GM23338 (cell line): ENCODE results near the gene LCN6. TPM values are rescaled to one million over a fixed set of nuclear protein-coding genes. Genes with fewer than 3 reads are reported as not detected.

ENCODE experiments used
- ATAC-seq: fragments of 200-7000 bp; cut with Tn5 transposase; 3 replicates; pipeline ENCODE4 v1.9.1; 2020
- DNase-seq: peaks from one replicate; pipeline ENCODE4 v3.0.0-alpha.2; 2015; ENCODE audit warnings: low spot score
- H2AFZ ChIP-seq: fragments of 200-600 bp; sonication (generic); 2 replicates; pipeline ENCODE4 v1.8.0; 2016; ENCODE audit warnings: antibody characterized with exemption, mild to moderate bottlenecking, moderate library complexity
- H3F3A ChIP-seq: fragments of 200-600 bp; sonication (generic); replicated peaks from 2 replicates; pipeline ENCODE4 v1.8.0; 2017; ENCODE audit warnings: antibody characterized with exemption, mixed run types, low read depth
- H3K27ac ChIP-seq: fragments of 200-600 bp; sonication (generic); 2 replicates; pipeline ENCODE4 v1.6.1; 2016; ENCODE audit warnings: low read depth
- H3K27me3 ChIP-seq: fragments of 200-600 bp; sonication (generic); 2 replicates; pipeline ENCODE4 v1.8.0; 2016; ENCODE audit warnings: mild to moderate bottlenecking, mixed run types, moderate library complexity; ENCODE audit not compliant: insufficient read depth
- H3K36me3 ChIP-seq: fragments of 200-600 bp; sonication (generic); 2 replicates; pipeline ENCODE4 v1.8.0; 2016; ENCODE audit warnings: mild to moderate bottlenecking; ENCODE audit not compliant: insufficient read depth
- H3K4me1 ChIP-seq: fragments of 200-600 bp; sonication (generic); 2 replicates; pipeline ENCODE4 v1.8.0; 2016; ENCODE audit warnings: mild to moderate bottlenecking, moderate library complexity; ENCODE audit not compliant: insufficient read depth
- H3K4me2 ChIP-seq: fragments of 200-600 bp; sonication (generic); 2 replicates; pipeline ENCODE4 v1.7.1; 2017; ENCODE audit warnings: mixed run types
- H3K4me3 ChIP-seq: fragments of 200-600 bp; sonication (generic); 2 replicates; pipeline ENCODE4 v1.6.1; 2016; ENCODE audit warnings: mixed run types
- H3K79me2 ChIP-seq: fragments of 200-600 bp; sonication (generic); replicated peaks from 2 replicates; pipeline ENCODE4 v1.8.0; 2017; ENCODE audit warnings: mild to moderate bottlenecking; ENCODE audit not compliant: insufficient read depth
- H3K9me2 ChIP-seq: fragments of 200-600 bp; sonication (generic); 2 replicates; pipeline ENCODE4 v1.8.0; 2017; ENCODE audit not compliant: insufficient read depth
- H4K20me1 ChIP-seq: fragments of 200-600 bp; sonication (generic); replicated peaks from 2 replicates; pipeline ENCODE4 v1.8.0; 2017; ENCODE audit warnings: mild to moderate bottlenecking; ENCODE audit not compliant: insufficient read depth
- H3K27ac Mint-ChIP-seq: 2 replicates; pipeline ENCODE4 v1.8.0; 2020; ENCODE audit warnings: inconsistent platforms, mild to moderate bottlenecking, moderate library complexity, mixed read lengths
- H3K27me3 Mint-ChIP-seq: 3 replicates; pipeline ENCODE4 v1.8.0; 2022; ENCODE audit warnings: low read depth, mild to moderate bottlenecking, moderate library complexity, mixed read lengths, inconsistent platforms; ENCODE audit not compliant: insufficient read depth, poor library complexity
- H3K36me3 Mint-ChIP-seq: 3 replicates; pipeline ENCODE4 v1.8.0; 2021; ENCODE audit warnings: low read depth, mild to moderate bottlenecking, inconsistent platforms, moderate library complexity, mixed read lengths
- H3K4me1 Mint-ChIP-seq: 3 replicates; pipeline ENCODE4 v1.8.0; 2020; ENCODE audit warnings: mild to moderate bottlenecking, inconsistent platforms, mixed read lengths
- H3K4me3 Mint-ChIP-seq: 3 replicates; pipeline ENCODE4 v1.8.0; 2021; ENCODE audit warnings: moderate library complexity, mild to moderate bottlenecking, inconsistent platforms, mixed read lengths
- H3K9me3 Mint-ChIP-seq: 3 replicates; pipeline ENCODE4 v1.8.0; 2020; ENCODE audit warnings: moderate library complexity, mild to moderate bottlenecking, inconsistent platforms, mixed read lengths
- CTCF ChIP-seq, 2 experiments: fragments of 200-600 bp in 1 of 2; sonication (generic) in 1 of 2; conservative IDR thresholded peaks; 2 replicates each; pipeline versions ENCODE4 v1.5.1 to v1.6.1; 2016 to 2017; ENCODE audit warnings: antibody characterized with exemption in 2 of 2, low read depth in 2 of 2, mild to moderate bottlenecking in 2 of 2, moderate library complexity in 1 of 2
- ETS1 ChIP-seq: IDR thresholded peaks from 2 replicates; pipeline ENCODE4 v1.6.1; 2016; ENCODE audit warnings: antibody characterized with exemption
- EZH2 ChIP-seq: fragments of 200-600 bp; sonication (generic); IDR thresholded peaks from one replicate; pipeline ENCODE4 v1.8.0; 2017; ENCODE audit warnings: antibody characterized with exemption, mild to moderate bottlenecking, low read depth; ENCODE audit not compliant: unreplicated experiment
- EZH2phosphoT487 ChIP-seq: fragments of 200-600 bp; sonication (generic); IDR thresholded peaks from one replicate; pipeline ENCODE4 v1.8.1; 2018; ENCODE audit warnings: antibody characterized with exemption; ENCODE audit not compliant: unreplicated experiment
- JUNB ChIP-seq: IDR thresholded peaks from one replicate; pipeline ENCODE4 v1.6.1; 2016; ENCODE audit warnings: antibody characterized with exemption; ENCODE audit not compliant: unreplicated experiment
- NANOG ChIP-seq: IDR thresholded peaks from 2 replicates; pipeline ENCODE4 v1.6.1; 2016; ENCODE audit warnings: antibody characterized with exemption, borderline replicate concordance
- POLR2AphosphoS5 ChIP-seq: IDR thresholded peaks from 2 replicates; pipeline ENCODE4 v1.6.1; 2016; ENCODE audit warnings: antibody characterized with exemption, low read depth
- STAT1 ChIP-seq: IDR thresholded peaks from one replicate; pipeline ENCODE4 v1.6.1; 2016; ENCODE audit warnings: antibody characterized with exemption; ENCODE audit not compliant: unreplicated experiment
- ZNF114 ChIP-seq: fragments of 250-450 bp; sonication (Bioruptor Pico); IDR thresholded peaks from 2 replicates; pipeline ENCODE4 v1.5.0; 2020; ENCODE audit warnings: mild to moderate bottlenecking, moderate library complexity
- polyA plus RNA-seq: library from polyadenylated mRNA; unstranded; fragments of >200 nt; fragmentation: Nextera tagmentation; extraction: Ambion mirVana; gene quantifications from 2 replicates; pipeline ENCODE4 v1.2.1, GENCODE V29; 2016
- total RNA-seq: library from RNA; depleted of rRNA; stranded (reverse); fragments of >200 nt; shearing (Covaris generic); gene quantifications from 2 replicates; pipeline ENCODE4 v1.2.3, GENCODE V29; 2014

The LCN6 gene
- total and polyA plus RNA-seq, 2 experiments from 2014 or later = not detected

- peaks cover 5% of the 10 kb centered on the region for H3K27me3 Mint-ChIP-seq
- Histone ChIP-seq H3K4me1 (no peaks in the 10 kb centered on the region), H3K36me3 (no peaks in the 10 kb centered on the region), H3K79me2 (no peaks in the 10 kb centered on the region), H3K4me2 (no peak overlapping the region), H3F3A (no peaks in the 10 kb centered on the region), H3K27ac (no peak overlapping the region), H4K20me1 (no peaks in the 10 kb centered on the region), H3K27me3 (no peaks in the 10 kb centered on the region), H2AFZ (0 out of 2 replicates have a peak overlapping the region, but pooled peaks have one; percentile 66), H3K9me2 (no peaks in the 10 kb centered on the region), H3K4me3 (no peak overlapping the region)
- H3K4me1 Mint-ChIP-seq = no peaks in the 10 kb centered on the region; the same call in 2 of the 3 replicates
- no peak overlapping the region for H3K4me3 Mint-ChIP-seq
- TF ChIP-seq CTCF (conservative IDR thresholded peaks at IDR 0.05; ENCODE audit: low read depth in 2 of 2) = no peak
- TF ChIP-seq ZNF114 (CRISPR knock-in tag) = no peak
- TF ChIP-seq STAT1 = no peak
- no peak for TF ChIP-seq NANOG
- no peak for TF ChIP-seq JUNB
- no peak for TF ChIP-seq POLR2AphosphoS5
- TF ChIP-seq EZH2 = no peak
- no peak for TF ChIP-seq EZH2phosphoT487
- no peak overlapping the region for H3K27ac Mint-ChIP-seq
- peaks cover 3% of the 10 kb centered on the region; the same call in 2 of the 3 replicates for H3K36me3 Mint-ChIP-seq
- peaks cover 28% of the 10 kb centered on the region for H3K9me3 Mint-ChIP-seq
- DNase-seq (peak; percentile 59), ATAC-seq (peak; percentile 77)
Observed at GRCh38 chr9:136754626-136755301, 6.4 kb upstream of the LCN6 start.

DNA sequence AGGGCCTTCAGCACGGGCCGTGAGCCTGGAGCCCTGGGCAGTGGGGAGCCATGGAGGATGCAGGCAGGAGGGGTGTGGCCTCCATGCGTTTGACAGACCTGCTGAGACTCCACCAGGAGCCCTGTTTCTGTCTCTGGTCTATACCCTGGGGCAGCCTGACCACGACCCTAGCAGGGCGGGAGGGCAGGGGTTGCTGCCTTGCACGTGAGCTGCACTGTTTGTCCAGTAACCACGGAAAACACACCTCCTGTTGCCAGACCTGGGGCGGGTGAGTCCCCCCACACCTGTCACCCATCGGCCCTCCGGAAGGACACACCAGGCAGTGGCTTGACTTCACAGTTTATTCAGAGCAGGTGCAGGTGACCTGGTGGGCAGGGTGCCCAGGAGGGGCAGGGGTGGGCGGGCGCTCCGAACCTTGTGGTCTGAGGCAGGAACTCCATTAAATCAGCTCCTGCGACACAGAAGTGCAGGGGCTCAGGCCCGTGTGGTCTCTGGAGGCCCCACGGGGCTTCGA lies 5.8 kb upstream of the LCN6 start:
- no peak overlapping the region for H2AFZ ChIP-seq
- TF ChIP-seq ZNF114 (CRISPR knock-in tag) (no peak), ETS1 (no peak)
- H3K4me1 ChIP-seq = no peaks in the 10 kb centered on the region
- H4K20me1 ChIP-seq = no peaks in the 10 kb centered on the region
- ATAC-seq = no peak
- H3F3A ChIP-seq = no peaks in the 10 kb centered on the region
- H3K4me3 ChIP-seq = no peak overlapping the region
- Mint-ChIP-seq H3K4me1 (no peaks in the 10 kb centered on the region; the same call in 2 of the 3 replicates), H3K36me3 (peaks cover 3% of the 10 kb centered on the region; the same call in 2 of the 3 replicates), H3K9me3 (peaks cover 28% of the 10 kb centered on the region), H3K4me3 (no peak overlapping the region), H3K27me3 (peaks cover 5% of the 10 kb centered on the region), H3K27ac (no peak overlapping the region)
- no peaks in the 10 kb centered on the region for H3K9me2 ChIP-seq
- no peak for DNase-seq
- H3K79me2 ChIP-seq = no peaks in the 10 kb centered on the region
- no peaks in the 10 kb centered on the region for H3K27me3 ChIP-seq
- H3K4me2 ChIP-seq = no peak overlapping the region
- no peak overlapping the region for H3K27ac ChIP-seq
- H3K36me3 ChIP-seq = no peaks in the 10 kb centered on the region
